GM19452 (cell line): ENCODE measurements around the gene MAP3K4.
A peak's percentile ranks its signal among the peaks of the same experiment; 100 is the strongest.

Experiments
- ATAC-seq: cut with Tn5 transposase; IDR thresholded peaks from one replicate; pipeline ENCODE4 v1.9.1; 2021; ENCODE audit not compliant: unreplicated experiment

The MAP3K4 gene

DNA sequence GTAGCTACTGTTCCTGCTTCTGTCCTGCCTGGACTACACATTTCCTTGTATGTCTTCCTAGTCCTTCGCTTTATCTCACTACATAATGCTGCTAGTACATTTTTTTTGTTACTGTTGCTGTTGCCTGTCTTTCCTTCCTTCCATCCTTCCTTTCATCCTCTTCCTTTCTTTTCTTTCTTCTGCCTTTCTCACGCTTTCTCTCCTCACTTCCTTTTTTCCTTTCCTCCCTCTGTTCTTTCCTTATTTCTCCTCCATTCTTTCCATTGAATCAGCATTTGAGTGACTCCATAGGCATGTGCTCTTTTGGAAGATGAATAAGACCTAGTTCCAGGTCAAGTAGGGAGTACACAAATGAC is 46.3 kb downstream of the MAP3K4 start:
- no peak for ATAC-seq

DNA sequence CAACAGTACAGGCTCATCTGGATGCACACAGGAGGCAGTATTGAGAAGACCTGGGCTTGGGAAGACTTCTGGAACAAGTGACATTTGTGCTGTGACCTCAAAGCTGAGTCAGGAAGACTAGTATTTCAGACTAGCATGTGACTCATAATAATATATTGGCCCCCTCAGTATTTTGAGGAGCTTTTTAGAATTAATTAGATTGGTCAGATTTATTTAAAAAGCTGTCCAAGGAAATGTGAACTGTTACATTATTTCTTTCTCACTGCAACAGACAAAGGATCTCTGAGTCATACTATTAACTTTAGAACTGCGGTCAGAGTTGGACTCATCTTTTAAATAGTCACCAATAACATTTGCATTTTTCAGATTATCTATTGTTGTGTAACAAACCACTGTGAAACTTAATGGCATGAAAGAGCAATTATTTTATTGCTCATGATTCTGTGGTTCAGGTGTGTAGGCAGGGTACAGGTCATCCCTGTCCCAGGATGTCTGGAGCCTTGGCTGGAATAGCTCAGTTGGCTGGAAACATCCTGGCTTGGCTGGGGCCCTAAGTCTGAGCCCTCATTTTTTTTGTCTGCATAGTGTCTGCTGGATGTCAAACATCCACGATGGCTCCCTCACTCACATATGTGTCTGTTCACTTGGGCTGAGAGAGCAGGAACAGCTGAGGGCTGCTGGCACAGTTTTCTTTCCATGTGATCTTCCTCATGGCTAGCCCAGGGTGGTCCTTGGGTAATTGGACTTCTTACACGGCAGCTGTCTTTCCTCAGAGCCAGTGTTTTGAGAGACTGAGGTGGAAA is 46.9 kb downstream of the MAP3K4 start:
- peak; percentile 86 for ATAC-seq

DNA sequence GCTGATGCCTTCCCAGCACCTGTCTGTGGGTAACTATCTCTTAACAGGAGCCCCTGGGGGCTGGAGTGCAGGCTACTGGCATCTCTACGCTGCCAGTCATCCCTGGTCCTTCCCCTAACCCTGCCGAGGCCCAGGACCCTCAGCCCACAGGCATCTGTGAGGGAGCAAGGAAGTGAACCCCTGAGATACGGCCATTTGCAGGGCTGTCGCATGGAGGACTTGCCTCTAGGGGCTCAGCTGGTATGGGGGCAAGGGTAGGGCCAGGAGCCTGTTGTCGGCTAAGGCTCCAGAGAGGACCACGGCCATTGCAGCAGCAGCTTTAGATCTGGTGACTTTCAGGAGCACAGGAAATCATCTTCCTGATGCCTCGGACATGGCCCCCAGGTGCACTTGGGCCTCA is 49.7 kb downstream of the MAP3K4 start:
- ATAC-seq, result no peak

DNA sequence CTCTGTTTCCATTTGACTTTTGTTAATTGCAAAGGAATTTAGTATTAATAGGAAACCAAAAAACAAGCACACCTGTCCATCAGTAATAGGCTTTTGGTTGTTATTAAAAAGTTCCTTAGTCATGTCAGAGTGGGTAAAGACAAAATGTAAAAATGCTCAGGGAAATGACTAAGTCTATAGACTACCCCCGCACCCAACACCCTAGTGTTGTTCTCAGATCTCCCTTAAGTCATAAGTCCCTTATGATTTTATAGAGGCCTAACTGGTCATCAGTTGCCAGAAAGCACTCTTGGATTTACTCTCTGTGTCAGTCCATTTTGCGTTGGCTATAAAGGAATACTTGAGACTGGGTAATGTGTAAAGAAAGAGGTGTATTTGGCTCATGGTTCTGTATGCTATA is 52.8 kb downstream of the MAP3K4 start:
- ATAC-seq, result no peak

DNA sequence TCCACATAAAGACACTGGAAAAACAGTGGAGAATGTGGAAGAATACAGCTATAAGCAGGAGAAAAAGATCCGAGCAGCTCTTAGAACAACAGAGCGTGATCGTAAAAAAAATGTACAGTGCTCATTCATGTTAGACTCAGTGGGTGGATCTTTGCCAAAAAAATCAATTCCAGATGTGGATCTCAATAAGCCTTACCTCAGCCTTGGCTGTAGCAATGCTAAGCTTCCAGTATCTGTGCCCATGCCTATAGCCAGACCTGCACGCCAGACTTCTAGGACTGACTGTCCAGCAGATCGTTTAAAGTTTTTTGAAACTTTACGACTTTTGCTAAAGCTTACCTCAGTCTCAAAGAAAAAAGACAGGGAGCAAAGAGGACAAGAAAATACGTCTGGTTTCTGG is 57.1 kb downstream of the MAP3K4 start:
- ATAC-seq, result no peak

DNA sequence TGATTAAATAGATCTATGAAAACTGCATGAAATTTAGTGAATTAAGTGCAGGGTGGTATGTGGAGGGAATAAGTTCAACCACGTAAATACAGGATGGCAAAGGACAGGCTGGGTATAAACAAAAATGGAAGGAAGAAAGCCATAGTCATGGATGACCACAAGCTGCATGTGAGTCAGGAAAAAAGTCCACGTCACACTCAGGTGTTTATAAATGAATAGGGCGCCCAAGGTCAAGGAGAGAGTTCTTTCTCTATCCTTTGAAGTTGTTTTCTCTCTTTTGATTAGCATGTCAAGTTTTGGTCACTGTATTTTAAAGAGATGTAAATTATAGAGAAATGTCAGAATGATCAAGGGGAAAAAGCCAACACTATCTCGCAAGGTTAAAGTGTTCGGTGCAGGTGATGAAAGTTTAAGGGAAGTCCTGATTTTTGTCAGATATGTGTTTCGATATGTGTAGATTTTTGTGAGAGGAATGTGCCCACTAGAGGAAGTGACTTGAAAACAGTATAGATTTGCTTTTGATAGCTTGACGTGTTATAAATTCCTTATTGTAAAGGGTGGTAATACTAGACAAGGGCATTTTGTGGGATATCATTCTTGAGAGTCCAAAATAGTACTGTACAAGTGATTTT is 58.7 kb downstream of the MAP3K4 start:
- ATAC-seq, result no peak

DNA sequence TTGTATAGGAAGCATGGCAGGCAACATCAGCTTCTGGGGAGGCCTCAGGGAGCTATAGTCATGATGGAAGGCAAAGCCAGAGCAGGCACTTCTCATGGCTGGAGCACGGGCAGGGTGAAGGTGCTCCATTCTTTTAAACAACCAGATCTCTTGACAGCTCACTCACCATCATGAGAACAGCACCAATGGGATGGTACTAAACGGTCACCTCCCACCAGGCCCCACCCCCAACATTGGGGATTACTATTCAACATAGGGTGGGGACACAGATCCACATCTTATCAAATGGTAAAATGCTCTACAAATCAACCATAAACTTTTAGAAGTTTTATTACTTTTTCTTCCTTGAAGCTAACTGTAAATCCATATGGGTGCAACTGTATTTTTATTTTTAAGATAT is 61.5 kb downstream of the MAP3K4 start:
- no peak for ATAC-seq

DNA sequence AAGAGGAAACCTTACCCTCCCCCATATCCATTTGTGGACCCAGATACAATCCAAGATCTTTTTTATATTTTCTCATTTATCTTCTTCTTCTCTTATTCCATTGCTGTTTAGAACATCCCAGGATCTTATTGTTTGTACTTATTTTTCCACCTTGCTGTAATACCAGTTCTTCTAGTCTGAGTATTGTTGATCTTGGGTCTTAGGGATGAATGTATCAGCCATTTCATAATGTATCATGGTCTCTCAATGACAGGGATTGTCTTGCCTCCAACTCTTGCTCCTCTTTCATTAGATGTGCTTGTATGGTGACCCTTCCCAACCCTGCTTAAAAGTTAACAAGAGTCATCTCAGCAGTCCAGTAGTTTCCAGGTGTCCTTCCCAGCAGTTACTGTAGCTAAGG is 63.3 kb downstream of the MAP3K4 start:
- no peak for ATAC-seq

DNA sequence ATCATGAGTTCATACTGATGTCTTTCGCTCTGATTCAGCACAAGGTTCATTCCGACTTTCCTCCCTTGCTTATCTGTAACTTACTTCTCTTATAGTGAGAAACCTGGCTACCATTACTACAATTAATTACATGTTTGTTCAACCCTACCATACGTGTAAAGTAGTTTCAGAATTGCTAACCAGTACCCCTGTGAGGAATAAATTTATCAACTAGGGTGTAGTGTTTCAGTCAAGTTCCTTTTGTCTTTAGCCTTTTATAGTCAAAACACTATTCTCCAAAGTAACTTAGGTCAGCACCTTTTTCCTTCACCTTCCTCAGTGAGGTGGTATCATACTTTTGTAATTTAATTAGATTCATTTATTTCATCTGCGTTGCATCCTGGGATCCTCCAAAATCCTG is 64.9 kb downstream of the MAP3K4 start:
- no peak for ATAC-seq

DNA sequence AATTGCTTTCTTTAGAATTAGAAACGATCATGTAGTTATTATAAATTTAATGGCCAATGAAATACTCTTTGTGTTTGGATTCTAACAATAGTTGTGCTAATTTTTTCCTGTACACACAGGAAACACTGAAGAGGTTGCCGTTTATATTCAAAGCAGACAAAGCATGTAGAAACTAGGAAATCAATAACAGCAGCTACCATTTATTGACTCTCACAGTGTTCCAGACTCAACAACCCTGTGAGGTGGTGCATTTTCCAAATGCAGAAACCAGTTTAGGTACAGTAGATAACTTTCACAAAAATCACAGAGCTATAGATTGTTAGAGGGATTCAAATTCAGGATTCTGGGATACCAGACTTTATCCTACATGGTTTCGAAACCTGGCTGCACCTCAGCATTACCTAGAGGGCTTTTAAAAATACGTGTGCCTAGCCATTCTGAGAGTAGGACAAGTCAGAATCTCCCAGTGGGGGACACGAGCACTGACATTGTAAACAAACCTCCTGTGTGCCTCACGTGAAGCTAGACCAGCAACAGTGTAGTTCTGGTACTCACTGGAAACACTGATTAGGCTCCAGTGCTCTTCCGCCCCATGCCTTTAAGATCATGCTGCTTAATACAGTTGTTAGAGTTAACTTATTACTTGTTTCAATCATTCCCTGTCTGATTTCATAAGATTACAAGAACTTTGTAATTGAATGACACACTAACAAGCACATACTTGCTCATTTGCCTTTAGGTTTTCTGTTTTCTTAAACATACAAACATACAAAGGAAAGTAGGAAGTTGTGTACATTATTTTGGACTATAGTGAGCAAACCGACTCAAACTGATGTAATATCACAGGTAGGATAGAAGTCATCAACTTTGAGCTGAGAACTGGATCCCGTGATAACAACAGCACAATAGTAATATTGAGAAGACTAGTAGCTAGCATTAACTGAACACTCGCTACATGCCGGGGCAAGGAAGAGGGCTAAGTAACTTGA is 65.8 kb downstream of the MAP3K4 start:
- no peak for ATAC-seq

DNA sequence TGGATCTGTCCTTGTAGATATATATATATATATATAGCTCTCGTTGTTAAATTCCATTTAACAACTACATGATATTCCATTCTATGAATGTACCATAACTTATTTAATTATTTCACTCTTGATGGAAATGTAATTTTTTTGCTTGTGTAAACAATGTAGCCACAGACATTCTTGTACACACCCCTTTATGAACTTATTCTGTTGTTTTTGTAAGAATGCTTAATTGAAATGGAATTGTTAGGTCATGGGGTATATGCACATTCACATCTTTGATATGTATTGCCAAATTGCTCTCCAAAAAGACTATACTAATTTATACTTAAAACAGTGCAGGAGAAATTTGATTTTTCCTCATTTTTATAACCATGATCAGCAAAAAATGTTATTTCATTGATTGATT is 67.2 kb downstream of the MAP3K4 start:
- ATAC-seq, result no peak

DNA sequence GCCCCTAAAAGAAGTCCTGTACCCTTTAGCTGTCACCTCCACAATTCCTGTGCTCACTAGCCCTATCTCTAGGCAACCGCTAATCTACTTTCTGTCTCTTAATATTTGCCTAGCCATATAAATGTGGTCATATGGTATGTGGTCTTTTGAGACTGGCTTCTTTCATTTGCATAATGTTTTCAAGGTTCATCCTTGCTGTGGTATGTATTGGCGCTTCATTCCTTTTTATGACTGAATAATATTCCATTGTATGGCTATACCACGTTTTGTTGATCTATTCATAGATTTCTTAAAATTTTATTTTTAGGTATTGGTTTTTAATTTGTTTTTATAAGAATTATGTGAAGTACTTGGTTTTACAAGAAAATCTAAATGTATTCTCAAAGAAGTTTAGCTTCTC is 70.0 kb downstream of the MAP3K4 start:
- ATAC-seq, result no peak

DNA sequence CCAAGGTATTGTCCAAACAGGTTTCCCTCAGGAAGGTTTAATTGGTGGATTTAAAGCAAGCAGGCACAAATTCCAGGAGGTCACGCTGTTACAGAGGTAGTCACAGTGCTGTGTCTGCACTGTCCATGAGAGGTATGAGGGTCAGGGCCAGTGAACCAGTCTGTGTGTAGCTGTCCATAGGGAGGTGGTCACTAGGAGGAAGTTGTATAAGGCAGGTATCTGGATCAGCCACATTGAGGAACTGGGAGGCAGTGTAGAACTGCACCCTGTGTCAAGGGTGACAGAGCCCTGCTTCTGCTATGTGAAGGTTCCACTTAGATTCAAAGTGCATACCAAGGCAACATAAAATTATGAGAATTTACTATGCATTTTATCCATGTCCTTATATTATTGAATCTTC is 73.3 kb downstream of the MAP3K4 start:
- ATAC-seq, result no peak

DNA sequence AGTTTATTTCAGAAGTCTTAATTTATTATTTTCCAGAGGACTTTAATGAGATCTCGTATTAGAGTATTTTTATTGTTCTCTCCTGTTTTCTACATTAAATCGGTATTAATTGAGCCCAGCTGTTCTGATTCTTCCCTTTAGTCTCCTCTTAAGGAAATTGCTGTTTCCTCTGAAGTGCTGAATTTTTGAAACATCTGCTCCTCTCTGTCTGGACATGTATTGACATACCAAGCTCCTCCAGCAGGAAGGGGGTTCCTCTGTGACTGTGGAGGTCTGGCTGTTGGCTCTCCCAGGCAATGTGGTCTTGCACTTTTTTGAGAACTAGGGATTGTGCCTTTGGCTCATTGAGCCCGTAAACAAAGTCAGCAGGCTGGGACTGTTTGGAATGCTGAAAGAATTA is 74.9 kb downstream of the MAP3K4 start:
- no peak for ATAC-seq

DNA sequence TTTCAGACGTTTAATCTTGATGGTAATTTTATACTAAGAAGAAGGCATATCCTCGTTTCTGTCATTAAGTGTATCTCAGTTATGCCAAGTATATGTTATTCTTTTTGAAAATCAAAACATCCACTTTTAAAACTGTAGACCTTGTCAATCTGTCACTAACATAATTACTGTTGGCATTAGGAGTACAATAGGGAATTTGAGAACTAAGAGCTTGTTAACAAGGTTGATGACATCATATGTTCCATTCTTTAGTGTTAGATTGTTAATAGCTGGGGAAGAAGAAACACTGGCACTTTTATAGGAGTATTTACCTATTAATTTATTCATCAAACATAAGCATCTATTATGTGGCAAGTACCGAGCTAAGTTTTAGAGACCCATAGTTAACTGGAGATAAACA is 76.2 kb downstream of the MAP3K4 start:
- no peak for ATAC-seq

DNA sequence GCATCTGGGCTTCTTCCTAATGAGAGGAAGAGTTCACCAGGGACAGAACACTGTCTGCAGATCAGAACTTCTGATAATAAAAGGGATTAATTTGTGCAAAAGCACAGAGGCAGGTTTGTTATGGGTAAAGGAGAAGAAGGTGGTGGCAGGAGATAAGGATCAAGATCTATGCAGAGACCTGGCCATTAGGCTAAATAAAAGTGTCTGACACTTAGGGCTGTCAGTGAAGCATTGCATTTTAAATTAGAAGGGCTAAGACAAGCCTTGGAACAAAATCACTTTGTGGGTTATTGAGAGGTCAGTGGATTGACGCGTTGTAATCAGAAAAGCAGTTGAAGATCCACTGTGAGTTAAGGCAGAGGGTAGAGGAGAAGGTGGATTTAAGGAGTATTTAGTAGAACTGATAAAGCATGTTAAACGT is 76.8 kb downstream of the MAP3K4 start:
- ATAC-seq, result no peak

DNA sequence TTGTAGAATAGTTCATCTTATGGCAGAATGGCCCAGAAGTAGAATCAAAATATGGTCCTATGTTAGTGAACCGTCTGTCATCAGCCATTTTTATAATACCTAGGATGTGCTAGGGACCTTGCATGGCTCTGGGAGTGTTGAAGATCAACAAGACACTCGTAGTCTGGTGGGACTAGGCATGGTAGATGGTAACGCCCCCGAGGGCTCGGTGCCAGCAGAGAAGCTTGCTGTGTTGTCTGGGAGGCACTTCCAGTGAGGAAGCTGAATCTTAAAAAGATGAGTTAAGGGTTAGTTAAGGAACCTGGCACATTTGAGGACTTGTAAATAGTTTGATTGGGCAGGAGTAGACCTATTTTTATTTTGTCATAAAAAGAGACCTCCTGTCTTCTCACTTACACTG is 82.4 kb downstream of the MAP3K4 start:
- no peak for ATAC-seq

DNA sequence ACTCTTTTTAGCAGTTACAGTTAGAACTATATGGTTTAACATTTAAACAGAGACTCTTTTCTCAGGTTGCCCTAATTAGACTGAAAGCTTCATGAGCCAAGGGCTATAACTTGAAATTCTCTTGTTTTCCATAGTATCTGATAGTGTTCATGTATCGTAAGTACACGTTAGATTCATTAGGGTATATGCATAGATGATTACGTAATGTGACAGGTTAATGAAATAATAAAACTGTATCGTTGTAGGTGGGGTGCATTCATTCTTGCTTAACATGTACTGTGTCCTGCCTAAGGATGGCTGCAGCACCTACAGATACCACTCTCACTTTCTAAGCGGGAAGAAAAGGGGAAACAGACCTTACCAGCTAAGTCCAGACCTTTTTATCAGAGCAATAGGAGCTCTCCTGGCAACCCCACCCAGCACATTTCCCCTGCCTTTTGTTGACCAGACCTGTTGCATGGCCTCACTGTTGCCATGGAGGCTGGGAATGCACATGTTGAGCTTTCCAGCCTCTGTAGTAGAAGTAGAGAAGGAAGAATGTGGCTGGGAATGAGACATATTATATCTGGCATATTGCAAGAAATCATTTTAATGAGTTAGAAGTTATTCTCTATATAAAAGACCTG is 83.0 kb downstream of the MAP3K4 start:
- ATAC-seq, result no peak

DNA sequence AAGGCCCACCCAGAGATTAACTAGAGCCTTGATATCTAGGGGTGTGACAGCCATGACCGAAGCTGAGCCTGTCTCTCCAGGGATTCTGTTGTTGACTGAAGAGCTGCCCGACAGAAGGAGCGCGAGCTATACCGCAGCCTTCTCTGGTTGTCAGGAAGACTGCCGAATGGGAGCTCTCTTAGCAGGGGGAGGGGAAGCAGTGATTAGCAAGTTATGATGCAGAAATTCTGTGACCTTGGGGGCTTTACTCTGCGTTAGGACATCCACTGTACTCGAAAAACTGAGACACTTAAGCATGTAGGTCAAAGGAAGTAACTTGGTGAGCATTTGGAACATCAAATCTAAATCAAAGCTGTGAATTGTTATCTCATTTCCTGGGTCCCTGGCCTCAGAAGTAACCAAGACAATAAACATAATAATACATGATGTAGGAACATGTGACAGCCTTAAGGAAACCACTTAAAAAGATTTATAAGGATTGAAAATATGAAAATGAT is 84.7 kb downstream of the MAP3K4 start:
- no peak for ATAC-seq

DNA sequence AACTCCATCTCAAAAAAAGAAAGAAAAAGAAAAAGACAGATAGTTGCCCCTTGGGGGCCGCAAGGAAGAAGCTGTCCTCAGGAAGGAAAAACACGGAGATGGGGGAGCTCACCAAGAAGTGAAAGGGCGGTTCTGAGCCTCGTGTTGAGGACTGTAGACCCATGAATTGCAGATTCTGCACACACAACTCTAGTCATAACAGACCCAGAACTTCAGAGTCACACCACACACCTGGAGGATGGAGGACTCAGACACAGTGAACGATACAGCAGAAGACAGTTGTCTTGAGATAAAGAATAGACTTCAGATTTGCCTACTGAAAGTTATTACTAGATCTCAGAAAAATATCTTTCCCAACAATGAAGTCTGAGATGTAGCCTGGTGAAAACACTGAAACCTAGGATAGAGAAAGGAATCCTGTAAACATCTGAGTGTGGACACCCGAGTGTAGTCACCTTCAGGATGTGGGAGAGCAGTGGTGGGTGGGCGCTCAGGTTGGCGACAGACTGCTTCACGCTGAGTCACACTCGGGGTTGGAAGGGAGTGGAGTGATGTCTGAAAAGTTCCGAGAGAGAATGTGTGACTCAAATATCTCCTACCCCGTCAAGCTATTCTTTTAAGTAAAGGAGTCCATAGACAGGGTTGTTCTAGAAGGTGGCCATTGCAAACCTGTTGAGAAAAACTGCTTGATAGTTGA is 88.1 kb downstream of the MAP3K4 start:
- ATAC-seq, result no peak
